GM06990 (cell line): ENCODE results near the gene USPL1.

Source experiments
- DNase-seq: peaks from one replicate; pipeline ENCODE4 v3.0.0-alpha.2; 2011; ENCODE audit not compliant: insufficient read length; ENCODE audit errors: extremely low read depth
- H3K27me3 ChIP-seq: replicated peaks from 2 replicates; pipeline ENCODE4 v1.6.0; 2011; ENCODE audit warnings: low read length; ENCODE audit not compliant: control insufficient read depth, insufficient read depth
- H3K36me3 ChIP-seq: 2 replicates; pipeline ENCODE4 v1.5.1; 2011; ENCODE audit warnings: low read length; ENCODE audit not compliant: control insufficient read depth, insufficient read depth
- H3K4me3 ChIP-seq: replicated peaks from 2 replicates; pipeline ENCODE4 v1.5.1; 2011; ENCODE audit warnings: low read depth, mild to moderate bottlenecking, control low read depth, low read length
- CTCF ChIP-seq: IDR thresholded peaks from 2 replicates; pipeline ENCODE4 v1.5.1; 2011; ENCODE audit warnings: low read length, control low read depth, mild to moderate bottlenecking, inconsistent platforms; ENCODE audit not compliant: insufficient read depth, poor library complexity, severe bottlenecking

The USPL1 gene

DNA sequence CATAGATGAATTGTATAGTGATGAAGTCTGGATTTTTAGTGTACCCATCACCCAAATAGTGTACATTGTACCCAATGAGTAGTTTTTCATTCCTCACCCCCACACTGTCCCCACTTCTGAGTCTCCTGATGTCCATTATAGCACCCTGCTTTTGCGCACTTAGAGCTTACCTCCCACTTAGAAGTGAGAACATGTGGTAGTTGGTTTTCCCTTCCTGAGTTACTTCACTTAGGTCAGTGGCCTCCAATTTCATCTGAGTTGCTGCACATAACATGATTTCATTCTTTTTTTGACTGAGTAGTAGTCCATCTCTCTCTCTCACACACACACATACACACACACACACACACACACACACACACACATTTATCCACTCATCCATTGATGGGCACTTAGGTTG, 74.4 kb downstream of the USPL1 start:
- DNase-seq, result no peak
- no peak for TF ChIP-seq CTCF
- H3K27me3 ChIP-seq, result peaks cover 2% of the 10 kb centered on the region
- no peaks in the 10 kb centered on the region for H3K36me3 ChIP-seq
- no peak overlapping the region for H3K4me3 ChIP-seq

DNA sequence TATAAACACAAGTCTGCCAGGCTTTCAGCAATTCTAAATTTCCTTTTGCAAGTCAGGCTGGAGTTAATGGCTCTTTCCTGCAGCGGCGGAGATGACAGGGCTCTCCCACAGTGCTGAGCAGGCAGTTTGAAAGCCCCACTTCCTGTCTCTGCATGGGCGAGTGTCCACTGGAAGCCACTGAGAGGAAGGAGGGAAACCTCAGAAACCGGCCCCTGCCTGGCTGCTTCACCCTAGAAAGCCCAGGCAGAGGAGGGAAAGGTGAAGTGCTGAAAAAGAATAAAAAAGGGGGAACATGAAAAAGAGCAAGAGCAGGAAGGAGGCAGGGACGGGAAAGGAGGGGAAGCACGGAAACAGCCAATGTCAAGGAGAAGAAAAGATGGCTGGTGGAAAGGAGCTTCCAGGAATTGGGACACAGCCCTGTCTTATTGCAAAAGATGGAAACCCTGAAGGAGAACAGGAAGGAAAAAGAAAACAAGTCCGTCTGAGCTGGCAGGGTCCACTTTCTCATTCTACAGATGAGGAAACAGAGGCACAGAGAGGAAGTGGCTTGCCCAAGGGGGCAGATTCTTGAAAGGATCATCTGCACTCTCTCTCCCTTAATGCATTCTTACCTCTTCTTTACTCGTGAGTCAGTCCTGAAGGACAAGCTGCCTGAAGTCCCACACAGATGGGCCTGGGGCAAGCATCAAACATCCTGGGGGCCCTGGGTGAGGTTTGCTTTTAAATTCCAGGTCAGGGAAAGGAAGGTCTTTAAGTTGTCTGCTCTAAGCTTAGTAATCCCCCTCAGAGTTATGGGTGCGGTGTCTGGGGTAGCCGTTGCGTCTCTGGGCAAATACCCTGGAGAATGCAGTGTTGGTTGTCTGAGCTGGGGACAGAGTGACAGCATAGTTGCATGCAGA, 78.8 kb downstream of the USPL1 start:
- no peak for TF ChIP-seq CTCF
- H3K4me3 ChIP-seq, result no peak overlapping the region
- DNase-seq, result no peak
- H3K36me3 ChIP-seq, result no peaks in the 10 kb centered on the region
- H3K27me3 ChIP-seq, result peaks cover 2% of the 10 kb centered on the region

DNA sequence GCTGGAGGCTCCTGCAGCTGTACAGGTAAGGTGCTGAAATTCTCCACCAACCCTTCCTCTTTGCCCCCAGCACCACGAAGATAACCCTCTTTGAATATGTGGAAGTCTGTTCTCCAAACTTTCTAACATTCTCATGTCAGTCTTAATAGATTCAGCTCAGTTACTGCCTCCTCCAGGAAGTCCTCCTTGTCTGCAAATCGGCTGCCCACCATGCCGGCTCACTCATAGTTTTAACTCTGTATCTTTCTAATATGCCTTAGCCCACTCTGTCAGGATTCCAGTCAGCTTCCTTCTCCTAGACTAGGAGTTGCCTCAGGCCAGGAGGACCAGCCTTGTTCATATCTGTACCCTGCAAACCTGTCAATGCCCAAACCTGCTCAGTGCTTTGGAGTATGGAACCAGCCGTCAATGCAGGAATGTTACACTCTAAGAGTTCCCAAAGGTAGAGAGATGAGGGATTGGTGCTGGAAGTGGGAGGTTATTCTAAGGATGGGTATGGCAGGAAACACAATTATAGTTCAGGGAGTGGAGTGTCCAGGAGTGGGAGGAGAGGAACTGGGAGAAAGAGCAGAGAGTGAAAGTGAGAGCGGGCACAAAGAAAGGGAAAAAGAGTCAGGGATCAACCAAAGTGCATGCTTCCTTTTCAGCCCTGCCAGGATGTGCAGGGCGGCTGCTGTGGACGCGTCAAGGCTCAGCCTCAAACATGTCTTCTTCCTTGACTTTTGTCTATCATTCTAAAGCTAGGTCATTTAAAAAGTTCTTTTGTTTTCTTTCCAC, 79.6 kb downstream of the USPL1 start:
- H3K36me3 ChIP-seq, result no peaks in the 10 kb centered on the region
- peaks cover 2% of the 10 kb centered on the region for H3K27me3 ChIP-seq
- H3K4me3 ChIP-seq, result no peak overlapping the region
- no peak for TF ChIP-seq CTCF
- no peak for DNase-seq

DNA sequence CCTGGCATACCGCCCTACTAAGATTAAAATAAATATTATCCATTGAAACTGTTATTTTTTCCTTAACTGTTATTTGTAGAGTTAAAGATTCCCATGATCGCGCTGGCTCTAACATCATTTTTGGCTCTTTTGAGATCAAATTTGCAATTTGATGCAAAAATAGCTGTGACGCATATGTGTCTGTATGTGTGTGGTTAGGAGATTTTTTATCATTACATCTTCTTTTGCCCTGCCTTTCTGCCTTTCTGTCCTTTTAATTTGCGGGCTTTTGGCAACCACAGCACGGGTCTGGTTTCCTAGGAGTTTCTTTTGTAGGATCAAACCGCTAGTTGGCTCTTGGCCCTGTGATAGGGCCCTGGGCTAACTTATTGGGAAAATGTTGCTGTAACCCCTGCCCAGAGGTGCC, 80.3 kb downstream of the USPL1 start:
- no peak for DNase-seq
- Histone ChIP-seq H3K4me3 (no peak overlapping the region), H3K36me3 (no peaks in the 10 kb centered on the region), H3K27me3 (peaks cover 2% of the 10 kb centered on the region)
- no peak for TF ChIP-seq CTCF

GRCh38 chr13:30698488-30699005, 80.8 kb downstream of the USPL1 start:
- peaks cover 2% of the 10 kb centered on the region for H3K27me3 ChIP-seq
- H3K36me3 ChIP-seq, result no peaks in the 10 kb centered on the region
- DNase-seq, result no peak
- TF ChIP-seq CTCF, result no peak
- H3K4me3 ChIP-seq, result no peak overlapping the region
